Measurements from ENCODE around the gene CXCR2. TPM values are rescaled to one million over a fixed set of nuclear protein-coding genes. Genes with fewer than 3 reads are reported as not detected.

CXCR2 gene
- total RNA-seq, 1 experiment from 2014 or later: not detected

GRCh38 chr2:218130822-218131221 lies 5.0 kb downstream of the CXCR2 start:
- Histone ChIP-seq H3K36me3 (ENCODE audit: control insufficient read depth, insufficient read depth, low read length) (no peaks in the 10 kb centered on the region), H3K9me3 (no peaks in the 10 kb centered on the region), H3K4me3 (ENCODE audit: low read depth, low read length) (no peak overlapping the region), H3K4me1 (no peaks in the 10 kb centered on the region), H3K27me3 (replicated peaks; ENCODE audit: control insufficient read depth, insufficient read depth, low read length) (no peaks in the 10 kb centered on the region; the same call in 1 of the 2 replicates)
- no peaks in the 10 kb centered on the region for H3K9me3 Mint-ChIP-seq (ENCODE audit: unreplicated experiment)
- H3K27me3 Mint-ChIP-seq (ENCODE audit: insufficient read depth, unreplicated experiment): peaks cover 15% of the 10 kb centered on the region
- POLR2A ChIA-PET: no interaction called here
- no peak for DNase-seq
- intact Hi-C loops (cut with micrococcal nuclease; ENCODE audit: unreplicated experiment): no loop called here
- no peaks in the 10 kb centered on the region for H3K4me1 Mint-ChIP-seq (ENCODE audit: low read depth, unreplicated experiment)
- no peak overlapping the region for H3K27ac Mint-ChIP-seq (ENCODE audit: unreplicated experiment)
- no peak for TF ChIP-seq CTCF (IDR thresholded peaks at IDR 0.05; ENCODE audit: insufficient read depth in 1 of 2, low read depth in 1 of 2, low read length in 1 of 2, severe bottlenecking in 1 of 2, unreplicated experiment in 1 of 2)
- CTCF ChIA-PET: interaction anchor here (0.6 kb wide), 1 partner anchor 139 kb away, joined by 6 read pairs; no protein-coding TSS in a partner anchor
- no peaks in the 10 kb centered on the region for H3K36me3 Mint-ChIP-seq (ENCODE audit: insufficient read depth, unreplicated experiment)
- no TSS peak for BruUV-seq (replicated peaks)
- no peak overlapping the region for H3K4me3 Mint-ChIP-seq (ENCODE audit: unreplicated experiment)

GRCh38 chr2:218137514-218137913 lies 11.7 kb downstream of the CXCR2 start:
- ChIA-PET CTCF (no interaction called here), POLR2A (no interaction called here)
- BruUV-seq (replicated peaks): no TSS peak
- Mint-ChIP-seq H3K27me3 (ENCODE audit: insufficient read depth, unreplicated experiment) (peaks cover 13% of the 10 kb centered on the region), H3K4me3 (ENCODE audit: unreplicated experiment) (no peak overlapping the region), H3K4me1 (ENCODE audit: low read depth, unreplicated experiment) (no peaks in the 10 kb centered on the region), H3K27ac (ENCODE audit: unreplicated experiment) (no peak overlapping the region), H3K9me3 (ENCODE audit: unreplicated experiment) (no peaks in the 10 kb centered on the region), H3K36me3 (ENCODE audit: insufficient read depth, unreplicated experiment) (no peaks in the 10 kb centered on the region)
- no peak overlapping the region for H3K4me3 ChIP-seq (ENCODE audit: low read depth, low read length)
- intact Hi-C loops (cut with micrococcal nuclease; ENCODE audit: unreplicated experiment): no loop called here
- H3K27me3 ChIP-seq (replicated peaks; ENCODE audit: control insufficient read depth, insufficient read depth, low read length): no peaks in the 10 kb centered on the region; the same call in none of the 2 replicates
- H3K36me3 ChIP-seq (ENCODE audit: control insufficient read depth, insufficient read depth, low read length): no peaks in the 10 kb centered on the region
- no peaks in the 10 kb centered on the region for H3K9me3 ChIP-seq
- H3K4me1 ChIP-seq: no peaks in the 10 kb centered on the region
- no peak for DNase-seq
- TF ChIP-seq CTCF (IDR thresholded peaks at IDR 0.05; ENCODE audit: insufficient read depth in 1 of 2, low read depth in 1 of 2, low read length in 1 of 2, severe bottlenecking in 1 of 2, unreplicated experiment in 1 of 2): no peak

DNA sequence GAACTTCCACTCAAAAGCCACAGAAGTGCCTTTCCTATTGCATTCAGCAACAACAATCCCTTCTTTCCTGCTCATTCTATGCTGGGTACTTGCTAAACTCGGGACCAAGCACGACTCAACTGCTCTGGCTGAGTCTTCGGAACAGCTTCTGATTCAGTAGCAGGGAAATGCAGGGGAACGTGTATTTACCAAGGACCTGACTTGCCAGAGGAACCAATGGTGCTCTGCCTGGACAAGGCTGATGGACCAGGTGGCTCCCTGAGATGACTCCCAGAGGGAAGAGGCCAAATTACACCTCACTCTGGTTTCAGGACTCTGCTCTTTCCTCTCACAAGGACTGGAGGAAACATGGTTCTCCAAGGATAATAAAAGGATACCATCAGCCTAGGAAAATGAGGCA lies 12.2 kb downstream of the CXCR2 start:
- H3K36me3 Mint-ChIP-seq (ENCODE audit: insufficient read depth, unreplicated experiment): no peaks in the 10 kb centered on the region
- Histone ChIP-seq H3K4me1 (no peaks in the 10 kb centered on the region), H3K36me3 (ENCODE audit: control insufficient read depth, insufficient read depth, low read length) (no peaks in the 10 kb centered on the region), H3K27me3 (replicated peaks; ENCODE audit: control insufficient read depth, insufficient read depth, low read length) (no peaks in the 10 kb centered on the region; the same call in none of the 2 replicates), H3K4me3 (ENCODE audit: low read depth, low read length) (no peak overlapping the region), H3K9me3 (no peaks in the 10 kb centered on the region)
- intact Hi-C loops (cut with micrococcal nuclease; ENCODE audit: unreplicated experiment): no loop called here
- no peak for TF ChIP-seq CTCF (IDR thresholded peaks at IDR 0.05; ENCODE audit: insufficient read depth in 1 of 2, low read depth in 1 of 2, low read length in 1 of 2, severe bottlenecking in 1 of 2, unreplicated experiment in 1 of 2)
- DNase-seq: no peak
- H3K4me1 Mint-ChIP-seq (ENCODE audit: low read depth, unreplicated experiment): no peaks in the 10 kb centered on the region
- POLR2A ChIA-PET: no interaction called here
- no TSS peak for BruUV-seq (replicated peaks)
- CTCF ChIA-PET: no interaction called here
- peaks cover 13% of the 10 kb centered on the region for H3K27me3 Mint-ChIP-seq (ENCODE audit: insufficient read depth, unreplicated experiment)
- no peaks in the 10 kb centered on the region for H3K9me3 Mint-ChIP-seq (ENCODE audit: unreplicated experiment)
- H3K4me3 Mint-ChIP-seq (ENCODE audit: unreplicated experiment): no peak overlapping the region
- no peak overlapping the region for H3K27ac Mint-ChIP-seq (ENCODE audit: unreplicated experiment)

Data from Caco-2 (cell line).